Neutrophil (primary cell): Measurements from ENCODE around the gene AK2.
A peak's percentile ranks its signal among the peaks of the same experiment; 100 is the strongest.

Experiments
- H3K27ac ChIP-seq: fragments of 200-600 bp; sonication (generic); 2 replicates; pipeline ENCODE4 v1.5.1; 2016; ENCODE audit warnings: mild to moderate bottlenecking, moderate library complexity
- H3K27me3 ChIP-seq: fragments of 200-600 bp; sonication (generic); 2 replicates; pipeline ENCODE4 v1.6.0; 2016; ENCODE audit warnings: mild to moderate bottlenecking
- H3K36me3 ChIP-seq: fragments of 200-600 bp; sonication (generic); 2 replicates; pipeline ENCODE4 v1.5.1; 2017
- H3K4me1 ChIP-seq, 2 experiments: fragments of 200-600 bp in 1 of 2; sonication (generic) in 1 of 2; 1 replicate in 1 of 2; 2 replicates in 1 of 2; pipeline versions ENCODE4 v1.5.1 to v1.6.1; 2013 to 2016; ENCODE audit warnings: low read depth in 1 of 2, low read length in 1 of 2, mild to moderate bottlenecking in 1 of 2, moderate library complexity in 1 of 2; ENCODE audit not compliant: control insufficient read depth in 1 of 2, insufficient read depth in 1 of 2
- H3K4me3 ChIP-seq, 2 experiments: fragments of 200-600 bp in 1 of 2; sonication (generic) in 1 of 2; 1 replicate in 1 of 2; 2 replicates in 1 of 2; pipeline ENCODE4 v1.5.1; 2013 to 2016; ENCODE audit warnings: low read depth in 1 of 2, low read length in 1 of 2, mild to moderate bottlenecking in 1 of 2, moderate library complexity in 1 of 2
- H3K9me3 ChIP-seq: fragments of 200-600 bp; sonication (generic); 2 replicates; pipeline ENCODE4 v1.5.1; 2016
- CTCF ChIP-seq: fragments of 200-600 bp; sonication (generic); IDR thresholded peaks from 2 replicates; pipeline ENCODE4 v1.5.1; 2016; ENCODE audit warnings: antibody characterized with exemption

AK2 gene

GRCh38 chr1:32992489-32993323 is 44.0 kb downstream of the AK2 start:
- Histone ChIP-seq H3K9me3 (no peaks in the 10 kb centered on the region), H3K4me1 (peaks cover 98 to 99% of the 10 kb centered on the region in 2 experiments), H3K36me3 (no peaks in the 10 kb centered on the region), H3K27ac (peak overlapping the region; percentile 100), H3K4me3 (peak overlapping the region; percentile 44 to 53), H3K27me3 (no peaks in the 10 kb centered on the region)
- peak; percentile 17 for TF ChIP-seq CTCF

- no peaks in the 10 kb centered on the region for H3K36me3 ChIP-seq
- H3K9me3 ChIP-seq, result no peaks in the 10 kb centered on the region
- H3K4me3 ChIP-seq, result peak overlapping the region; percentile 44 to 53
- no peaks in the 10 kb centered on the region for H3K27me3 ChIP-seq
- no peak for TF ChIP-seq CTCF
- H3K27ac ChIP-seq, result peak overlapping the region; percentile 100
- peaks cover 95 to 98% of the 10 kb centered on the region in 2 experiments for H3K4me1 ChIP-seq
These were observed 44.7 kb downstream of the AK2 start for GRCh38 chr1:32991819-32992488.

- Histone ChIP-seq H3K27me3 (no peaks in the 10 kb centered on the region), H3K4me3 (peak overlapping the region; percentile 44 to 53), H3K4me1 (peaks cover 89 to 96% of the 10 kb centered on the region in 2 experiments), H3K9me3 (no peaks in the 10 kb centered on the region), H3K36me3 (no peaks in the 10 kb centered on the region), H3K27ac (peak overlapping the region; percentile 100)
- TF ChIP-seq CTCF, result no peak
These were observed 45.3 kb downstream of the AK2 start for GRCh38 chr1:32991386-32991785.

- peak overlapping the region; percentile 44 to 53 for H3K4me3 ChIP-seq
- H3K27ac ChIP-seq, result peak overlapping the region; percentile 100
- H3K27me3 ChIP-seq, result no peaks in the 10 kb centered on the region
- H3K36me3 ChIP-seq, result no peaks in the 10 kb centered on the region
- no peaks in the 10 kb centered on the region for H3K9me3 ChIP-seq
- peaks cover 84 to 91% of the 10 kb centered on the region in 2 experiments for H3K4me1 ChIP-seq
- TF ChIP-seq CTCF, result no peak
These were observed 45.8 kb downstream of the AK2 start for GRCh38 chr1:32990887-32991286.

GRCh38 chr1:32989160-32990050 is 47.3 kb downstream of the AK2 start:
- Histone ChIP-seq H3K36me3 (no peaks in the 10 kb centered on the region), H3K4me1 (peaks cover 79 to 91% of the 10 kb centered on the region in 2 experiments), H3K9me3 (no peaks in the 10 kb centered on the region), H3K27me3 (no peaks in the 10 kb centered on the region), H3K4me3 (peak overlapping the region; percentile 25 to 45), H3K27ac (peak overlapping the region; percentile 100)
- peak; percentile 20 for TF ChIP-seq CTCF
